GM21423 (cell line): ENCODE results near the gene BLOC1S1.

Experiments
- ATAC-seq: cut with Tn5 transposase; IDR thresholded peaks from one replicate; pipeline ENCODE4 v1.9.1; 2021; ENCODE audit warnings: mild to moderate bottlenecking, moderate library complexity; ENCODE audit not compliant: unreplicated experiment

The BLOC1S1 gene

GRCh38 chr12:55708695-55709233 lies 7.1 kb upstream of the BLOC1S1 start:
- ATAC-seq: no peak

DNA sequence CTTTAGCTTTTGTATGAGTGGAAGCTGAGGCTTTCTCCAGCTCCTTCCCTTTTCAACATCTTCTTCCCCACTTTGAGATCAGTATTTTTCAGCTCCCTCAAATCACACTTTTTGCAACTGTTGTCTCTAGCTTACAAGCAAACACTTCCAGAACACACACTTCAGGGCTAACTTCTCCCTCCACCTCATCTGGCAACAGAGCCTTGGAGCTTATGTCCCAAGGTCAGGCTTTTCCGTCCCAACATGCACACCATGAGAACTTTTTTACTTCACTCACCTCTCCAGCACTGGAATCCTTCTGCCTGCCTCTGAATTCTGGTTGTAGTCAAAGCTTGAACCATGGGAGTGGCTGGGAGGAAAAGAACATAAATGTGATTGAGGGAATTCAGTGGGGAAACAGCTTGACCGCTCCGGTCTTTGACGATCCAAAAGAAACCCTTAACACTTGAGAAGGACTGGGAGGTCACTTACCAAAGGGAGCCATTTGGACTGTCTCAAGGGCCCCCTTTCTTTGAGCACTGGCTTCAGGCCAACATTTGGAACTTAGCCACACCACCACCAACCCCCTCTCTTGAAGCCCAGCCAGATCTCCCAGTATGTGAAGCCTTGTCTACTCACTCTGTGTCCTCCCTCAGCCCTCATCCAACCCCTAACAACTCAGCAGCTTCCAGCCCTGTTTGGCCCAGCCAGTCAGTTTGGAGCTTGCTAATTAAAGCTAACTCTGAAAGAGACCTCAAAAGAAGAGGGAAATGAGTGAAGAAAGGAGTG lies 3.9 kb upstream of the BLOC1S1 start:
- ATAC-seq: no peak

- ATAC-seq: no peak
Observed at GRCh38 chr12:55712700-55713415, 3.0 kb upstream of the BLOC1S1 start.

- ATAC-seq: no peak
Observed at GRCh38 chr12:55713721-55714120, 2.1 kb upstream of the BLOC1S1 start.

DNA sequence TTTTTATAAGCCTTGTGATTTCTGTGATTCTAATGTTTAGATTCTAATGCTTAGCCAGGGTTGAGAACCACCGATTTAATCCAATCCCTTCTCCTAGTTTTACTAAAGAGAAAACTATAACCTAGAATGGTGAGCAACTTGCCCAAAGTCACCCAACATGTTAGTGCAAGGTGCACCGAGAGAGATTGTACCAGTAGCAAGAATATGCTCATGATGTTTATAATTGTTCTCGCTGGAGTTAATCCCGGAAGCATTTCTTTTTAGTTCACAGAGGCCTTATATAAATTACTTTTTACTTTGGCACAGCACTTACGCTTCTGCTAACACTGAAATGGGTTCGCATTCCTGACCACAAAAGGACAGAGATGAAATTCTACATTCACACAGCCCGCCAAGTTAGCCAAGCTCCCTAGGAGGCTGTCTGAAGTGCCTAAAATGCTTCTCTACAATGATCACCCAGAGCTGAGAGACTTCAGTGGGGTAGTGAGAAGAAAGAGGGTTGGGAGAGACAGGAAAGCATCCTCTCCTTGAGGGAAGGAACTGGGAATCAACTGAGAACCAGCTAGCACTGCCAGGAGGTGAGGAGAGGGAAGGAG lies 579 bp upstream of the BLOC1S1 start:
- ATAC-seq: no peak

DNA sequence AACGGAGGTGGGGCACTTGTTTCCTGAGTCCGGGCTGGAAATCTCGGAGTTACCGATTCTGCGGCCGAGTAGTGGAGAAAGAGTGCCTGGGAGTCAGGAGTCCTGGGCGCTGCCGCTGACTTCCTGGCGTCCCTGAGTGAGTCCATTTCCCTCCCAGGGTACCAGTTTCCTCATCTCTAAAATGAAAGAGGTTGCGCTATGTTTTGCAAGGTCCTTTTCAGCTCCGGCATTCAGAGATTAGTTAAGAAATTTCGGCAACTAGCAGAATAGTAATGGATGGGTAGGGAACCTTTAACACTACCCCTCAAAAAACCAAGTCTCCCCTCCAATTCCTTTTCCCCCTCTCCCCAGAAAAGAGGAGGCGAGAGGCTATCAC lies 724 bp downstream of the BLOC1S1 start:
- ATAC-seq: no peak

DNA sequence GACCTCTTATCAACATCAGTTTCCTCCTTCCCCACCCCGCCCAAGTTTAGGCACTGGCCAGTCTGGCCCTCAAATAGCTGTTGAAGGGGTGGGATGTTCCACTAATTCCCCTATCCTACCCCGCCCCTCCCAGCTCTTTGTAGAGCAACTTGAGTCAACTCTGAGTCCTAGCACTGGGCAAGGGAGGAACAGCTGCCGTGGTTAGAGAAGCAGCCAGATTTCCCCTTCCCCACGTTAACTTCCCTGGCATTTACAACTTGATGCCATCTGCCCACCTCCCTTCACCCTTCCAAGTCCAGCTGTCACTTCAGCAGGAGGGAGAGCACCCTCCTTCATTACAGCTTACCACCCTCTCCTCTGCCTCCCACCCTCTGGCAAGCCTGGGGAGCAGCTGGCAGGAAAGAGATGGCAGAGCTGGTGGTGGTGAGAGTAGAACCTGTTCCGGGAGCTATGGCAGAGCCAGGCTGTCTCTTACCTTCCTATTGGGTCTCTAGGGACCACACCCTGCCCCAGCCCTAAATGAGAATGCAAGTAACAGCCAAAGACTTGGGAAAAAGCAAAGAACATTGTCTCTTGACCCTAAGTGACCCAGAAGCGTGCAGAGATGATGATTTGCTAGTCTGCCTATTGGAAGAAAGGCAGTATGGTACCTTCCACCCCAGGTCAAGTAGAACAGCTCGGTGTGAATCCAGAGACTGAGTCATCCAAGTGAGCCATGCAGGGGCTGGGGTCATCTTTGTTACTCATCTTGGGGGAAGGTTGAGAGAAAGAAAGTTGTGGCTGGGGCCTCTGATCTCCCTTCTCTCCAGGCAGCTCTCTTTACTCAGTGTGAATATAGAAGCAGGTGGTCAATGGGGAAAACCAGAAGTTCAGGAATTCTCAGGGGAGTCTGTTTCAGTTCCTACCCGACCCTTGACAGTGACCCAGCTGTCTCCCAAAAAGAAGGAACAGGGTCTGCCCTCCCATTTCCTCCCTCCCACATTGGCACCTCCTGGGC lies 1.5 kb downstream of the BLOC1S1 start:
- peak; percentile 23 for ATAC-seq

- no peak for ATAC-seq
Observed at GRCh38 chr12:55718015-55718414, 2.2 kb downstream of the BLOC1S1 start.

DNA sequence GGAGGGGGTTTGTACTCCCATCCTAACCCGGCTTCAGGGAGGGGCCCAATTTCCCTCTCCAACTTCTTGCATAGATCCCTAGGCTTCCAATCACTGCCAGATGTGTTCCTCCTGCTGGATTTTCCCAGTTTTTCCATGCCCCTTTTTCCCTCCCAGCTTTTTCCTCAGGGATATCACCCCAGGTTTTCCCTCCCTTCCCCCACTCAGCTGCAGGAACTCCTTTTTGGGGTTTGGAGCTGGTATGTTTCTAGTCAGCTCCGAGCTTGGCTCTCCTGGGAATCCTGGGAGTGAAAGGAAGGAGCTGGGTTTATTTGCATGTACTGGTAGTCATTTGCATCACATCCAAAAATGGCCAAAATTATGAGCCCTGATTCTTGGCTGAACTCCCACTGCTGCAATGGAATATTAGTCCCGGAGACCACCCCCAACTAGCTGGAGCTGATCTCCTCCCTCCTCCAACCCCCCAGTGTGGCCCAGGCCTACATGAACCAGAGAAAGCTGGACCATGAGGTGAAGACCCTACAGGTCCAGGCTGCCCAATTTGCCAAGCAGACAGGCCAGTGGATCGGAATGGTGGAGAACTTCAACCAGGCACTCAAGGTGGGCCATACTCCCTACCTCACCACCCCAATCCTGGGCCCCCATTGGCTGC lies 2.9 kb downstream of the BLOC1S1 start:
- ATAC-seq: no peak

DNA sequence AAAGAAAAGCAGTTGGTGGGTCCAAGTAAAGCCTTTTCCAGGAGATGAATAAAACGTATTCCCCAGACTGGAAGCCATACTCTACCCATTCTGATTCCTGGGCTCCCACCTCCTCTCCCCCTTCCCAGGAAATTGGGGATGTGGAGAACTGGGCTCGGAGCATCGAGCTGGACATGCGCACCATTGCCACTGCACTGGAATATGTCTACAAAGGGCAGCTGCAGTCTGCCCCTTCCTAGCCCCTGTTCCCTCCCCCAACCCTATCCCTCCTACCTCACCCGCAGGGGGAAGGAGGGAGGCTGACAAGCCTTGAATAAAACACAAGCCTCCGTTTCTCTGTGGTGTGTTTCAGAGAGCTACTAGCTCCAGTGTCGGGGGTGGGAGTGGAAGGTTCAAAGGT lies 3.5 kb downstream of the BLOC1S1 start:
- no peak for ATAC-seq

GRCh38 chr12:55720071-55720564 lies 4.3 kb downstream of the BLOC1S1 start, which contains the start of gene RDH5:
Gene RDH5 (plus strand): TSS chr12:55720393. CDS start chr12:55721185, 792 bp downstream.
- ATAC-seq: no peak

DNA sequence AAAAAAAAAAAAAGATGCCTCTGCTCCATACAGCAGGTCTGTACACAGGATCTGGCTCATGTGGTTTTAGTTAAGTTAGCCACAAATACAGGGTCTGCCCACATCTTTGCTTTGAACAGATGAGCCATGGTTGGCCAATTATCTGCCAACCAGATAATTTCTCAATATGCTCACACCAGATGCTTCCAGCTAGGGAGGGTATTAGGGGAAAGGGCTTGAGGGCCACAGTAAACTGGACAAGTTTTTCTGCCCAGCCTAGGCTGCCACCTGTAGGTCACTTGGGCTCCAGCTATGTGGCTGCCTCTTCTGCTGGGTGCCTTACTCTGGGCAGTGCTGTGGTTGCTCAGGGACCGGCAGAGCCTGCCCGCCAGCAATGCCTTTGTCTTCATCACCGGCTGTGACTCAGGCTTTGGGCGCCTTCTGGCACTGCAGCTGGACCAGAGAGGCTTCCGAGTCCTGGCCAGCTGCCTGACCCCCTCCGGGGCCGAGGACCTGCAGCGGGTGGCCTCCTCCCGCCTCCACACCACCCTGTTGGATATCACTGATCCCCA lies 5.1 kb downstream of the BLOC1S1 start:
- no peak for ATAC-seq

- no peak for ATAC-seq
Observed at GRCh38 chr12:55721601-55722213, 5.9 kb downstream of the BLOC1S1 start.

GRCh38 chr12:55722948-55723347 lies 7.1 kb downstream of the BLOC1S1 start:
- no peak for ATAC-seq

DNA sequence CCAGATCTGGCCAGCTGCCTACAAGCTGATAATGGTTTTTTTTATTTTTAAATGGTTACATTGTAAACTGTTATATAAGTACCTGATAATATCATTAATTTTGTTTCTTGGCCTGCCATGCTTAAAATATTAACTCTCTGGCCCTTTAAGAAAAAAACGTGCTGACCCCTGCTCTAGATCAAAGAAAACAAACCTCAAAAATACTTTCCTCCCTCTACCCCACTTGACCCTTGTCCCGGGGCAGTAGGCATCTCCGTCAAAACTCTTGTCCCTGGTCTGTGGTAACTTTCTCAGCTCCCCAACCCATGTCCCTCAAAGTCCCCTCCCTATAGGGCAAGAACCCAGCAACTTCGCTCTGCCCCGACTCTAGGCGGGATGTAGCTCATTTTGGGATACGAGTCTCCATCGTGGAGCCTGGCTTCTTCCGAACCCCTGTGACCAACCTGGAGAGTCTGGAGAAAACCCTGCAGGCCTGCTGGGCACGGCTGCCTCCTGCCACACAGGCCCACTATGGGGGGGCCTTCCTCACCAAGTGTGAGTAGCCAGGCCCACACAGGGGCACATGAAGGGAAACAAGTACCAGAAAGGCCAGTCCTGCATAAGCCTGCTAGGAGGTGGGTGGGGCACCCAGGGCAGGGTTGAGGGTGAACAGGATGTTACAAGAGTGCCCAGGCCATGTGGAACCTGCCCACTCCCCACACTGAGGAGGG lies 7.8 kb downstream of the BLOC1S1 start:
- no peak for ATAC-seq

DNA sequence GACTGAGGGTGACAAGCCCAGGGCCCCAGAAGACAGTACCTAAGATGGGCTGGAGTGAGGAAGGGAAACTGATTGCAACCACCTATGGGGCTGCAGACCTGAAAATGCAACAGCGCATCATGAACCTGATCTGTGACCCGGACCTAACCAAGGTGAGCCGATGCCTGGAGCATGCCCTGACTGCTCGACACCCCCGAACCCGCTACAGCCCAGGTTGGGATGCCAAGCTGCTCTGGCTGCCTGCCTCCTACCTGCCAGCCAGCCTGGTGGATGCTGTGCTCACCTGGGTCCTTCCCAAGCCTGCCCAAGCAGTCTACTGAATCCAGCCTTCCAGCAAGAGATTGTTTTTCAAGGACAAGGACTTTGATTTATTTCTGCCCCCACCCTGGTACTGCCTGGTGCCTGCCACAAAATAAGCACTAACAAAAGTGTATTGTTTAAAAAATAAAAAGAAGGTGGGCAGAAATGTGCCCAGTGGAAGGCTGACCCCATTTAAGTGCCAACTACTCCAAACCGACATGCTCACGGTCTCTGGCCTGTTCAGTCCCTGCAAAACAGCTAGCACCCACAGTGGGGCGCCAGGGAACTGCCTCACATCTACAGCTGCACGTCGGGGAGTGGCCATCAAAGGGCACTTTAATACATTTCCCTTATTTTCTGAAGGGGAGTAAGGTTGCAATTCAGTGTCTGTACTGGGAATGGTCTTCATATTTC lies 8.5 kb downstream of the BLOC1S1 start:
- peak; percentile 29 for ATAC-seq

DNA sequence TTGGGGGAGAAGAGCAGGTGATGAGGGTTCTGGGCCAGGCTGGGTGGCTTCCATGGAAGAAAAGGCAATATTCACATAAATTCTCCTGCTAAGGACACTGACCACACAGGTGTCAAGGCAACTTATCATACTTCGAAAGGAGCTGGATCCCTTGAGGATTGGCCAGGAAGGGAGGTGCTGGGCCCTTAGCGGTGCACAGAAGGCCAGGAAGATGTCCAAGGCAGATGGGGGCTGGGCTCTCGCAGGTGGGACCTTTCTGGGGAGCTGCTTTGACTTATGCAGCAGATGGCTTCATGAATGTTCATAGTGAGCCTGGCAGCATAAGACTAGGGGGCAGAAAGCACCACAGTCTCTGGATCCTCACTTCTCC lies 9.1 kb downstream of the BLOC1S1 start:
- ATAC-seq: no peak

DNA sequence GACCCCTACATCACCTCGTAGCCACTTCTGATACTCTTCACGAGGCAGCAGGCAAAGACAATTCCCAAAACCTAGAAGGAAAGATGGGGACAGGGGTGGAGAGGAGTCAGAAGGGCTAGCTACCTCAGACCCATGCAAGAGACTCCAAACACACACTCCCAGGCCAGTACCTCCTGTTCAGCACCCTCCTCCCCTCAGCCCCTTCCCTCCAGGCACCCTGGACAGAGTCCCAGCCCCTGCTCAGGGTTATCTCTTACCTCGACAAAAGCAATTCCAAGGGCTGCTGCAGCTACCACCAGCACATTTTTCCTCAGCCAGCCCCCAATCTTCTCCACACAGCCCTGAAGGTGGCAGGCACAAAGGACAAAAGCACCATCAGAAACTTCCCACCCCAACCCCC lies 9.7 kb downstream of the BLOC1S1 start:
- no peak for ATAC-seq
